IMR-90 (cell line): ENCODE data around the gene PODXL2. TPM values are rescaled to one million over a fixed set of nuclear protein-coding genes. Genes with fewer than 3 reads are reported as not detected.

Source experiments
- ATAC-seq: fragments of 200-7000 bp; cut with Tn5 transposase; 2 replicates; pipeline ENCODE4 v1.9.1; 2020; ENCODE audit warnings: low read depth, mild to moderate bottlenecking, moderate library complexity
- BruUV-seq: library from RNA; stranded (reverse); fragments of 400-500 nt; replicated peaks from 2 replicates; lab custom pipeline; 2021; lab: Mats Ljungman, UMichigan
- CTCF ChIA-PET: fragments of 300-600 bp; formaldehyde crosslinking; extraction: SDS; loops from one replicate; lab custom pipeline; 2021; ENCODE audit warnings: antibody characterized with exemption; lab: Yijun Ruan, JAX
- POLR2A ChIA-PET: fragments of 300-600 bp; sonication (Branson Sonifier 250); formaldehyde crosslinking; loops from one replicate; lab custom pipeline; 2022; ENCODE audit warnings: antibody characterized with exemption; ENCODE audit not compliant: unreplicated experiment; lab: Charles Lee
- DNase-seq: peaks from one replicate; pipeline ENCODE4 v3.0.0; 2013
- H2AFZ ChIP-seq: replicated peaks from 2 replicates; pipeline ENCODE3; 2013; ENCODE audit warnings: low read length, mild to moderate bottlenecking; ENCODE audit not compliant: poor library complexity
- H2AK5ac ChIP-seq: 2 replicates; pipeline ENCODE4 v1.6.1; 2013; ENCODE audit warnings: low read depth, low read length, inconsistent platforms
- H2AK9ac ChIP-seq: replicated peaks from 2 replicates; pipeline ENCODE3; 2013; ENCODE audit warnings: mild to moderate bottlenecking, low read depth, low read length, moderate library complexity; ENCODE audit not compliant: poor library complexity
- H2BK120ac ChIP-seq: 2 replicates; pipeline ENCODE4 v1.6.1; 2013; ENCODE audit warnings: low read depth, low read length, inconsistent platforms
- H2BK15ac ChIP-seq: 3 replicates; pipeline ENCODE4 v1.6.1; 2013; ENCODE audit warnings: low read depth, low read length, inconsistent platforms
- H2BK20ac ChIP-seq: 2 replicates; pipeline ENCODE4 v1.6.1; 2013; ENCODE audit warnings: low read depth, mild to moderate bottlenecking, inconsistent platforms, low read length, moderate library complexity
- H2BK5ac ChIP-seq: 2 replicates; pipeline ENCODE4 v1.6.1; 2013; ENCODE audit warnings: mild to moderate bottlenecking, low read depth, low read length, inconsistent platforms; ENCODE audit not compliant: poor library complexity, severe bottlenecking
- H3K14ac ChIP-seq: replicated peaks from 2 replicates; pipeline ENCODE4 v1.6.1; 2013; ENCODE audit warnings: low read depth, low read length, inconsistent platforms
- H3K18ac ChIP-seq: 2 replicates; pipeline ENCODE4 v1.6.1; 2013; ENCODE audit warnings: low read depth, low read length, control low read depth
- H3K23ac ChIP-seq: 2 replicates; pipeline ENCODE4 v1.6.1; 2013; ENCODE audit warnings: low read depth, low read length, inconsistent platforms
- H3K27ac ChIP-seq: 2 replicates; pipeline ENCODE4 v1.5.1; 2013; ENCODE audit warnings: mild to moderate bottlenecking, control low read depth, low read length; ENCODE audit not compliant: insufficient read depth
- H3K27me3 ChIP-seq: 2 replicates; pipeline ENCODE4 v1.6.1; 2013; ENCODE audit warnings: low read length; ENCODE audit not compliant: control insufficient read depth, insufficient read depth
- H3K36me3 ChIP-seq: 2 replicates; pipeline ENCODE4 v1.6.1; 2013; ENCODE audit warnings: low read length, mixed read lengths; ENCODE audit not compliant: control insufficient read depth, insufficient read depth
- H3K4ac ChIP-seq: 2 replicates; pipeline ENCODE4 v1.6.1; 2013; ENCODE audit warnings: low read depth, low read length, inconsistent platforms
- H3K4me1 ChIP-seq: 2 replicates; pipeline ENCODE4 v1.6.1; 2013; ENCODE audit warnings: low read length, mixed read lengths; ENCODE audit not compliant: control insufficient read depth, insufficient read depth
- H3K4me2 ChIP-seq: 2 replicates; pipeline ENCODE4 v1.6.1; 2013; ENCODE audit warnings: low read depth, mild to moderate bottlenecking, control low read depth, low read length, moderate library complexity
- H3K4me3 ChIP-seq: 2 replicates; pipeline ENCODE4 v1.5.1; 2013; ENCODE audit warnings: low read depth, mild to moderate bottlenecking, control low read depth, low read length, moderate library complexity; ENCODE audit not compliant: insufficient read depth
- H3K56ac ChIP-seq: 2 replicates; pipeline ENCODE4 v1.6.1; 2013; ENCODE audit warnings: low read length, inconsistent platforms; ENCODE audit not compliant: insufficient read depth; ENCODE audit errors: extremely low read depth
- H3K79me1 ChIP-seq, 2 experiments: 2 replicates each; pipeline ENCODE4 v1.6.1; 2013; ENCODE audit warnings: low read length in 2 of 2, inconsistent platforms in 1 of 2, low read depth in 1 of 2
- H3K9ac ChIP-seq: 2 replicates; pipeline ENCODE4 v1.6.1; 2013; ENCODE audit warnings: low read depth, low read length, control low read depth
- H3K9me1 ChIP-seq: 2 replicates; pipeline ENCODE4 v1.6.1; 2013; ENCODE audit warnings: low read length, inconsistent platforms; ENCODE audit not compliant: insufficient read depth
- H3K9me3 ChIP-seq: 2 replicates; pipeline ENCODE4 v1.6.1; 2013; ENCODE audit warnings: low read length; ENCODE audit not compliant: control insufficient read depth, insufficient read depth
- H4K20me1 ChIP-seq: 2 replicates; pipeline ENCODE4 v1.6.1; 2013; ENCODE audit warnings: low read length, inconsistent platforms; ENCODE audit not compliant: insufficient read depth
- H4K5ac ChIP-seq: 2 replicates; pipeline ENCODE4 v1.6.1; 2013; ENCODE audit warnings: mild to moderate bottlenecking, low read depth, low read length, control low read depth
- H4K8ac ChIP-seq, 2 experiments: 2 replicates each; pipeline ENCODE4 v1.6.1; 2013; ENCODE audit warnings: low read depth in 2 of 2, low read length in 2 of 2, control low read depth in 1 of 2, inconsistent platforms in 1 of 2
- H4K91ac ChIP-seq: 2 replicates; pipeline ENCODE4 v1.6.1; 2013; ENCODE audit warnings: low read depth, low read length, inconsistent platforms; ENCODE audit not compliant: insufficient read depth
- BHLHE40 ChIP-seq: fragments of 150-350 bp; IDR thresholded peaks from 2 replicates; pipeline ENCODE4 v1.6.1; 2016; ENCODE audit warnings: mild to moderate bottlenecking, low read depth, low read length
- MXI1 ChIP-seq: IDR thresholded peaks from 2 replicates; pipeline ENCODE4 v1.6.1; 2012; ENCODE audit warnings: low read depth, mild to moderate bottlenecking, low read length, moderate library complexity, borderline replicate concordance
- NFE2L2 ChIP-seq: fragments of 150-350 bp; IDR thresholded peaks from 2 replicates; pipeline ENCODE4 v1.6.1; 2016; ENCODE audit warnings: low read depth, mild to moderate bottlenecking, low read length
- RAD21 ChIP-seq: IDR thresholded peaks from 2 replicates; pipeline ENCODE4 v1.6.1; 2012; ENCODE audit warnings: low read length, improper control_type of control experiment
- RFX5 ChIP-seq: IDR thresholded peaks from 2 replicates; pipeline ENCODE4 v1.8.0; 2012; ENCODE audit warnings: low read depth, mild to moderate bottlenecking, low read length, moderate library complexity
- SMC3 ChIP-seq: fragments of 150-350 bp; IDR thresholded peaks from 2 replicates; pipeline ENCODE4 v1.6.1; 2016; ENCODE audit warnings: low read depth, mild to moderate bottlenecking, antibody characterized with exemption, low read length, moderate library complexity
- WGBS, 2 experiments: methylation state at CpG; one replicate each; pipeline versions ENCODE4 v1.1.5 to v1.1.7; 2013; ENCODE audit warnings: missing lambda C conversion rate in 2 of 2; ENCODE audit not compliant: insufficient read length in 1 of 2; ENCODE audit errors: extremely low coverage in 2 of 2; 5-methylcytosine and 5-hydroxymethylcytosine counted together
- dilution Hi-C: fragments of 300-500 bp; cut with HindIII; formaldehyde crosslinking; loops from one replicate; pipeline ENCODE4 v1.14.3; 2018; ENCODE audit warnings: low sequenced_read_pairs; ENCODE audit not compliant: unreplicated experiment
- in situ Hi-C: fragments of 300-500 bp; cut with MboI; formaldehyde crosslinking; loops from 3 replicates; pipeline ENCODE4 v1.14.3; 2019; ENCODE audit warnings: low sequenced_read_pairs, inconsistent platforms, mixed read lengths
- intact Hi-C: fragments of 100-400 bp; cut with micrococcal nuclease; formaldehyde crosslinking; loops from 2 replicates; pipeline ENCODE4 v1.10.0; 2022
- polyA plus RNA-seq, 3 experiments: library from polyadenylated mRNA; depleted of rRNA; stranded (reverse); fragments of >200 nt; gene quantifications; 2 replicates each; pipeline ENCODE4 v1.2.3, GENCODE V29; 2012; ENCODE audit warnings: low replicate concordance in 1 of 3
- total RNA-seq: library from RNA; depleted of rRNA; stranded (reverse); fragments of >200 nt; gene quantifications from 2 replicates; pipeline ENCODE4 v1.2.3, GENCODE V29; 2012

Gene PODXL2
- total and polyA plus RNA-seq, 2 of the 4 experiments (the other 2 are of a cell fraction), result 1.6 to 5.4 TPM

DNA sequence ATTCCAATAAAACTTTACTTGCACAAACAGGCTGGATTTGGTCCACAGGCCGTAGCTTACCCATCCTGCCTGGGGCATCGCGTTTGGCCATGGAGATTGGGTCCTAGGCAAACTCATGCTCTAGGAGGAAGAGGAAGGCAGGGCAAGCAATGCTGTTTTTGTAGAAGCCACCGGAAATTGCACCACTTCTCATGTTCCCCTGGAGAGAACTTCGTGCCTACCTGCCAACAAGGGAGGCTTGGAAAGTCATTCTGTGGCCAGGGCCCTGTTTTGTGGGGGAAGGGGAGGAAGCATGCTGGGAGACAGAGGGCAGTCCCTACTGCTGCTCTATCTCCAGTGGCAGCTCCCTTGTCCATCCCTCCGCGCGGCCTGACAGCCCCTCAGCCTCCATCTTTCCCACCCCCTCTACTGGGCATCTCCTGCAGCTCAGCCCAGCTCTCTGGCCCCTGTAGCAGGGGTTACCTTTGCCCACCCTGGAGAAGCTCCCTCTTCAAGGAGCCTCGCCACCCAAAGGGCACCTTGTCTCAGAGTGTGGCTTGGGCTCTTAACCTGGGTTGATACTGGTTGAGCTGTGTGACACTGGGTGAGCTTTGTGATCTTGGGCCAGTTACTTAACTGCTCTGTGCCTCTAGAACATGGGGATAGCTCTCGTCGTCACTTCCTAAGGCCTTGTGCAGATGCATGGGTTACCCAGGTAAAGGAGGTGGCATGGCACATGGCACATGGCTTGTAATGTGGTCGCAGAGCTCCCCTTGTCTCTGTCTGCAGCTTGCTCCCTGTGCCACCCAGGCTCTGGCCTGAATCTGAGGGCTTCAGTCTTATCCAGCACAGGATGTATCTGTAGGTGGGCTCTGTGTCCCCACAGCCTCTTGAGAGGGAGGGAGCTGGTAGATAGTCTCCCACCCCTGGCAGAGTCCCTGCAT, 49.9 kb downstream of the PODXL2 start:
- no peak overlapping the region for H3K9ac ChIP-seq
- H3K27me3 ChIP-seq, result no peaks in the 10 kb centered on the region
- DNase-seq, result no peak
- no peak overlapping the region for H3K4me2 ChIP-seq
- no peak overlapping the region for H2BK5ac ChIP-seq
- no peak overlapping the region for H3K18ac ChIP-seq
- no peak overlapping the region for H2AFZ ChIP-seq
- intact Hi-C loops (no loop called here), in situ Hi-C loops (no loop called here), dilution Hi-C loops (no loop called here)
- WGBS, 2 experiments, result 100% methylated on average over 3 of the region's 12 CpGs; no CpG with 5 or more reads in 1 of the 2 experiments
- no peak overlapping the region for H2BK15ac ChIP-seq
- H4K5ac ChIP-seq, result no peak overlapping the region
- no peak overlapping the region for H2BK120ac ChIP-seq
- H3K27ac ChIP-seq, result no peak overlapping the region
- no peak overlapping the region for H4K91ac ChIP-seq
- BruUV-seq, result no TSS peak
- H2AK9ac ChIP-seq, result no peak overlapping the region
- H2AK5ac ChIP-seq, result no peak overlapping the region
- no peak overlapping the region for H3K4ac ChIP-seq
- no peaks in the 10 kb centered on the region for H3K9me3 ChIP-seq
- ATAC-seq, result no peak
- H3K56ac ChIP-seq, result no peak overlapping the region
- ChIA-PET CTCF (no interaction called here), POLR2A (no interaction called here)
- H4K8ac ChIP-seq, result no peak overlapping the region
- H3K9me1 ChIP-seq, result 0 out of 2 replicates have a peak, but pooled peaks cover 2% of the 10 kb centered on the region
- H3K4me1 ChIP-seq, result 0 out of 2 replicates have a peak, but pooled peaks cover 1% of the 10 kb centered on the region
- H3K79me1 ChIP-seq, result peaks cover 9 to 12% of the 10 kb centered on the region in 2 experiments
- H3K36me3 ChIP-seq, result peaks cover 31% of the 10 kb centered on the region
- TF ChIP-seq MXI1 (no peak), NFE2L2 (no peak), RAD21 (no peak), BHLHE40 (no peak), SMC3 (no peak), RFX5 (no peak)
- no peak overlapping the region for H2BK20ac ChIP-seq
- H3K23ac ChIP-seq, result no peak overlapping the region
- no peaks in the 10 kb centered on the region; the same call in 1 of the 2 replicates for H4K20me1 ChIP-seq
- no peak overlapping the region for H3K4me3 ChIP-seq
- no peak overlapping the region for H3K14ac ChIP-seq
